Measurements from ENCODE around the gene GPR89B. TPM values are rescaled to one million over a fixed set of nuclear protein-coding genes. Genes with fewer than 3 reads are reported as not detected.

GPR89B gene
- polyA plus RNA-seq, 1 experiment, result 36.1 TPM

DNA sequence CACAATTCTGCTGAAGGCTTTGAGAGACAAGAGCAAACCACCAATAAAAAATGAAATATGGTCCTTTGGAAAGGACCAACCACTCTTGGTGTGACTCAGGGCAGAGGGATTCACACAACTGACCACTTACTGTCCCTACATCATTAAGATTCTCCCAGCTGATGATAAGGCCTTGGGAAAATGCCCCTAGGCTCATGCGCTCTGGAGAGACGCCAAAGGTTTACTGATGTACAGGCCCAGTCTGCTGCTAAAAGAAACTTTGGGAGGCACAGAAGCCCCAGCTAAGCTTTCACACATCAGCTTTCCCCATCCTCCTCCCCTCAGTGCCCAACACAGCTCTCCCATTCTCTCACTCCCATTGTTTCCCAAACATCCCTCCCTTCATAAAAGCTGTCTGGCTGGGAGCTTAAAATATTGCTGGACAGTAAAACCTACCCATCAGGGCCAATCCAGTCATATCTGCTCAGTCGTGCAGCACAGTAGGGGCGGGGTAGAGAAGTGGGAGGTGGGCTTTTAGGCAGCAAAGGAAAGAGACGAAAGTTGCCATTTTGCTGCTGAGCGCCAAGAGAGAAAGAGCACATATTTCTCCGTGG, 25.9 kb upstream of the GPR89B start, which contains the start of gene GJA8:
Gene GJA8, plus strand, starts transcription at position 543 of the 593 bp plus-strand sequence. CDS start 5,161 bp downstream, outside the sequence.
- TF ChIP-seq, protein P1, sequence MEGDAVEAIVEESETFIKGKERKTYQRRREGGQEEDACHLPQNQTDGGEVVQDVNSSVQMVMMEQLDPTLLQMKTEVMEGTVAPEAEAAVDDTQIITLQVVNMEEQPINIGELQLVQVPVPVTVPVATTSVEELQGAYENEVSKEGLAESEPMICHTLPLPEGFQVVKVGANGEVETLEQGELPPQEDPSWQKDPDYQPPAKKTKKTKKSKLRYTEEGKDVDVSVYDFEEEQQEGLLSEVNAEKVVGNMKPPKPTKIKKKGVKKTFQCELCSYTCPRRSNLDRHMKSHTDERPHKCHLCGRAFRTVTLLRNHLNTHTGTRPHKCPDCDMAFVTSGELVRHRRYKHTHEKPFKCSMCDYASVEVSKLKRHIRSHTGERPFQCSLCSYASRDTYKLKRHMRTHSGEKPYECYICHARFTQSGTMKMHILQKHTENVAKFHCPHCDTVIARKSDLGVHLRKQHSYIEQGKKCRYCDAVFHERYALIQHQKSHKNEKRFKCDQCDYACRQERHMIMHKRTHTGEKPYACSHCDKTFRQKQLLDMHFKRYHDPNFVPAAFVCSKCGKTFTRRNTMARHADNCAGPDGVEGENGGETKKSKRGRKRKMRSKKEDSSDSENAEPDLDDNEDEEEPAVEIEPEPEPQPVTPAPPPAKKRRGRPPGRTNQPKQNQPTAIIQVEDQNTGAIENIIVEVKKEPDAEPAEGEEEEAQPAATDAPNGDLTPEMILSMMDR (IDR thresholded peaks at IDR 0.05; ENCODE audit: low read depth, low read length), result no peak
- Histone ChIP-seq H3K9me3 (ENCODE audit: control insufficient read depth, insufficient read depth, low read length) (no peaks in the 10 kb centered on the region), H3K27ac (ENCODE audit: low read depth, low read length) (no peak within 1 kb of the TSS), H3K4me3 (ENCODE audit: low read depth, low read length) (no peak within 1 kb of the TSS), H3K27me3 (ENCODE audit: control insufficient read depth, insufficient read depth, low read length) (no peaks in the 10 kb centered on the region)
- CTCF ChIA-PET, result interaction anchor here (6.9 kb wide), 1 partner anchor 10 kb away, joined by 42 read pairs; no protein-coding TSS in a partner anchor
- DNase-seq (ENCODE audit: low read depth, low spot score), result no peak
- POLR2A ChIA-PET, result no interaction called here

DNA sequence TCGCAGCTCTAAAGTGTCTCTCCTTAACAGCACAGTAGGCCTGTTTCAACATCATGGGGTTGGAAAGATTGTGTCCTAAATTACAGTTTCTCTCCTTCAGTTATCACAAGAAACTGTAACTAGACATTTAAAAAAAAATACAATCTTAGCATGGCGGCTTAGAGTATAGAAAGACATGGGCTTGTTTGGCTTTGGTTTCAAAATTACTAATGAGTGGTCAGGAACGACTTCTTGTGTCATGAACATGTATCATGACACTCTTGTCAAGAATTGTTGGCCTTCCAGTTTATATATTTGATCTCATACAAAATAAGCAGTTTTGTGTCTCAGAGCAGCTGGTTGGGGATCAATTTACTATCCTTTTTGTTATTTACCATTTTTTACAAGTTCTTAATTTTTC, 23.5 kb upstream of the GPR89B start:
- Histone ChIP-seq H3K27ac (ENCODE audit: low read depth, low read length) (no peak overlapping the region), H3K27me3 (ENCODE audit: control insufficient read depth, insufficient read depth, low read length) (peaks cover 2% of the 10 kb centered on the region), H3K4me3 (ENCODE audit: low read depth, low read length) (no peak overlapping the region), H3K9me3 (ENCODE audit: control insufficient read depth, insufficient read depth, low read length) (no peaks in the 10 kb centered on the region; the same call in 1 of the 2 replicates)
- ChIA-PET CTCF (interaction anchor here (6.9 kb wide), 1 partner anchor 12 kb away, joined by 42 read pairs; no protein-coding TSS in a partner anchor), POLR2A (no interaction called here)
- no peak for DNase-seq (ENCODE audit: low read depth, low spot score)
- TF ChIP-seq, protein P1 (IDR thresholded peaks at IDR 0.05; ENCODE audit: low read depth, low read length), result no peak

DNA sequence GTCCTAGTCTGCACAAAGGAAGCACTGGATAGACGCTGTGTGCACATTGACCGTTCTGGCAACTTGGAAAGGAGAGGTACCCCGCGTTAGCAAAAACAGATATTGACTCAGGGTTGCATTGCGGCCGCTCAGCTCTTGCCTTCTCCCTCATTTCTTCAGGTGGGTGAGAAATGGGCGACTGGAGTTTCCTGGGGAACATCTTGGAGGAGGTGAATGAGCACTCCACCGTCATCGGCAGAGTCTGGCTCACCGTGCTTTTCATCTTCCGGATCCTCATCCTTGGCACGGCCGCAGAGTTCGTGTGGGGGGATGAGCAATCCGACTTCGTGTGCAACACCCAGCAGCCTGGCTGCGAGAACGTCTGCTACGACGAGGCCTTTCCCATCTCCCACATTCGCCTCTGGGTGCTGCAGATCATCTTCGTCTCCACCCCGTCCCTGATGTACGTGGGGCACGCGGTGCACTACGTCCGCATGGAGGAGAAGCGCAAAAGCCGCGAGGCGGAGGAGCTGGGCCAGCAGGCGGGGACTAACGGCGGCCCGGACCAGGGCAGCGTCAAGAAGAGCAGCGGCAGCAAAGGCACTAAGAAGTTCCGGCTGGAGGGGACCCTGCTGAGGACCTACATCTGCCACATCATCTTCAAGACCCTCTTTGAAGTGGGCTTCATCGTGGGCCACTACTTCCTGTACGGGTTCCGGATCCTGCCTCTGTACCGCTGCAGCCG, 20.3 kb upstream of the GPR89B start:
- H3K27me3 ChIP-seq (ENCODE audit: control insufficient read depth, insufficient read depth, low read length), result peaks cover 4% of the 10 kb centered on the region
- H3K27ac ChIP-seq (ENCODE audit: low read depth, low read length), result no peak overlapping the region
- H3K4me3 ChIP-seq (ENCODE audit: low read depth, low read length), result no peak overlapping the region
- no peaks in the 10 kb centered on the region; the same call in 1 of the 2 replicates for H3K9me3 ChIP-seq (ENCODE audit: control insufficient read depth, insufficient read depth, low read length)
- CTCF ChIA-PET, result no interaction called here
- DNase-seq (ENCODE audit: low read depth, low spot score), result no peak
- TF ChIP-seq, protein P1 (IDR thresholded peaks at IDR 0.05; ENCODE audit: low read depth, low read length), result no peak
- POLR2A ChIA-PET, result no interaction called here

DNA sequence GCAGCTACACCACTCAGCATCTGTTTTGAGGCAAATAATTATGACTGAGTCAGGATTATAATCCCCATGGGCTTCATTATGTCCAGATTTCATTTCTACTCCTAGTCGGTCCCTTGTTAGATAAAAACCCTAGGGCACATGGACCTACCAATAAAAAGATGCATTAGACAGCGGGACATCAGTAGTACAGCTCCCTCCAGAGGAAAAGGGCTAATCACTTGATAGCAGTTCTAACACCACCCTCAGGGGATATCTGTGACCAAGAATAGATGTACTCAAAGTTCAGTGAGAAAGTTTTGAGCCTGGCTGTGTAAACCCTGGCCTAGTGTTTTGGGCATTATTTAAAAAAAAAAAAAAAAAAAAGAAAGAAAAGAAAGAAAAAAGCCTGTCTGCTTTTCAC, 15.7 kb upstream of the GPR89B start:
- TF ChIP-seq, protein P1 (IDR thresholded peaks at IDR 0.05; ENCODE audit: low read depth, low read length), result no peak
- H3K4me3 ChIP-seq (ENCODE audit: low read depth, low read length), result no peak overlapping the region
- peaks cover 8% of the 10 kb centered on the region for H3K27me3 ChIP-seq (ENCODE audit: control insufficient read depth, insufficient read depth, low read length)
- POLR2A ChIA-PET, result no interaction called here
- CTCF ChIA-PET, result interaction anchor here (3.1 kb wide), 1 partner anchor 20 kb away, joined by 9 read pairs; no protein-coding TSS in a partner anchor
- no peak overlapping the region for H3K27ac ChIP-seq (ENCODE audit: low read depth, low read length)
- no peak for DNase-seq (ENCODE audit: low read depth, low spot score)
- H3K9me3 ChIP-seq (ENCODE audit: control insufficient read depth, insufficient read depth, low read length), result no peaks in the 10 kb centered on the region; the same call in 1 of the 2 replicates

All from AG04450 (cell line).